Astrocyte of the spinal cord (primary cell): ENCODE measurements around the gene SLC25A41.

Source experiments
- DNase-seq: peaks from one replicate; pipeline ENCODE4 v3.0.0; 2011; ENCODE audit warnings: low read depth, low spot score
- H3K4me3 ChIP-seq: 2 replicates; pipeline ENCODE4 v1.5.1; 2011; ENCODE audit warnings: low read depth, mild to moderate bottlenecking, low read length, moderate library complexity
- in situ Hi-C: cut with HindIII; loops from 2 replicates; pipeline ENCODE4 v1.10.0; 2017; ENCODE audit warnings: low sequenced_read_pairs
- TF ChIP-seq, protein P1 (sequence below): IDR thresholded peaks from 2 replicates; pipeline ENCODE4 v1.5.1; 2012; ENCODE audit warnings: low read depth, mild to moderate bottlenecking, low read length, inconsistent platforms

Gene SLC25A41

GRCh38 chr19:6471076-6471475 lies 37.5 kb upstream of the SLC25A41 start:
- in situ Hi-C loops: no loop called here
- TF ChIP-seq, protein P1, sequence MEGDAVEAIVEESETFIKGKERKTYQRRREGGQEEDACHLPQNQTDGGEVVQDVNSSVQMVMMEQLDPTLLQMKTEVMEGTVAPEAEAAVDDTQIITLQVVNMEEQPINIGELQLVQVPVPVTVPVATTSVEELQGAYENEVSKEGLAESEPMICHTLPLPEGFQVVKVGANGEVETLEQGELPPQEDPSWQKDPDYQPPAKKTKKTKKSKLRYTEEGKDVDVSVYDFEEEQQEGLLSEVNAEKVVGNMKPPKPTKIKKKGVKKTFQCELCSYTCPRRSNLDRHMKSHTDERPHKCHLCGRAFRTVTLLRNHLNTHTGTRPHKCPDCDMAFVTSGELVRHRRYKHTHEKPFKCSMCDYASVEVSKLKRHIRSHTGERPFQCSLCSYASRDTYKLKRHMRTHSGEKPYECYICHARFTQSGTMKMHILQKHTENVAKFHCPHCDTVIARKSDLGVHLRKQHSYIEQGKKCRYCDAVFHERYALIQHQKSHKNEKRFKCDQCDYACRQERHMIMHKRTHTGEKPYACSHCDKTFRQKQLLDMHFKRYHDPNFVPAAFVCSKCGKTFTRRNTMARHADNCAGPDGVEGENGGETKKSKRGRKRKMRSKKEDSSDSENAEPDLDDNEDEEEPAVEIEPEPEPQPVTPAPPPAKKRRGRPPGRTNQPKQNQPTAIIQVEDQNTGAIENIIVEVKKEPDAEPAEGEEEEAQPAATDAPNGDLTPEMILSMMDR: no peak
- no peak overlapping the region for H3K4me3 ChIP-seq
- no peak for DNase-seq

GRCh38 chr19:6470173-6470572 lies 36.6 kb upstream of the SLC25A41 start:
- H3K4me3 ChIP-seq: no peak overlapping the region
- TF ChIP-seq, protein P1: no peak
- in situ Hi-C loops: no loop called here
- no peak for DNase-seq

DNA sequence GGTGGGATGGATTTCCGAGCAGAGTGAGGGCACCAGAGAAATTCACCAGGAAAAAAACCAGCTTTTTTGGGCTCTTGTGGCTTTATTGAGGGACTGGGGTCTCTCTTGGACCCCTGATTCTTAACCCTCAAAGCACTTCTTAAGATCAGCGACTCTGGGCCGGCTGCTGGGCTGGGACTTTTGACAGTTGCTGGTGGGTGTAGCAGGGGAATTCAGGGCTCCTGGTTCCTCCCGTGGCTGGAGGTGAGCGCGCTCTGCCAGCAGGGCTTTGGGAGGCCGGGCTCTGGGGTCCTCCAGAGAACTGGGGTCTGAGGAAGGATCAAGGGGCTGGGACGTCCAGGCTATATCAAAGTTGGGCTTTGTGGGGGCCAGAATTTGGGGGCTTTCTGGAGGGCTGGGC lies 33.8 kb upstream of the SLC25A41 start:
- in situ Hi-C loops: no loop called here
- H3K4me3 ChIP-seq: no peak overlapping the region

GRCh38 chr19:6466526-6467248 lies 33.1 kb upstream of the SLC25A41 start:
- TF ChIP-seq, protein P1: no peak
- no peak overlapping the region for H3K4me3 ChIP-seq
- in situ Hi-C loops: no loop called here
- no peak for DNase-seq

More for the DNA sequence above, 33.8 kb upstream of the SLC25A41 start:
- TF ChIP-seq, protein P1: no peak
- no peak for DNase-seq

GRCh38 chr19:6465663-6466062 lies 32.1 kb upstream of the SLC25A41 start:
- in situ Hi-C loops: no loop called here
- no peak overlapping the region for H3K4me3 ChIP-seq
- DNase-seq: no peak
- TF ChIP-seq, protein P1: no peak

DNA sequence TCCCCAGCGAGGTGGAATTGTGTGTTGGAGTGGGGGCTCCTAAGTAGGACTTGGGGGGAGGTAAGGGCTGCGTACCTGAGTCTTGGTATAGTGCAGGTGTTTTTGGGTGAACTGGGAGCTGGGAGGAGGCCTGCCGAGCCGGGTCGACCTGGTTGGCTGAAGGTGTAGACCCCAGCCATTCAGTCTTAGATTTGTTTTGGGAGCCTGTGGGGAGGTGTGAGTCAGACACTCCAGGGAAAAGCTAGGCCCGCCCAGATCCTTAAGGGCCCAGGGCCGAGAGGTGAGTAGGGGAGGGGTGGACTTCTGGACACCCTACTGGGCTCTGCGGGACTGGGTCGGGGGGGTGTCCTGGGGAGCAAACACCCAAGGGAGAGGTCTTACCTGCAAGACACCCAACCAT lies 31.4 kb upstream of the SLC25A41 start:
- in situ Hi-C loops: no loop called here
- TF ChIP-seq, protein P1: no peak
- DNase-seq: no peak
- no peak overlapping the region for H3K4me3 ChIP-seq
